Fibroblast of mammary gland (primary cell): ENCODE measurements around the gene PPRC1.

ENCODE experiments used
- DNase-seq: peaks from one replicate; pipeline ENCODE4 v3.0.0-alpha.2; 2010; ENCODE audit warnings: low read depth
- H3K4me3 ChIP-seq: 2 replicates; pipeline ENCODE4 v1.5.1; 2011; ENCODE audit warnings: low read depth, mild to moderate bottlenecking, low read length, moderate library complexity; ENCODE audit not compliant: control insufficient read depth
- TF ChIP-seq, protein P1 (sequence below): conservative IDR thresholded peaks from 2 replicates; pipeline ENCODE4 v1.5.1; 2011; ENCODE audit warnings: low read depth, low read length, inconsistent platforms; ENCODE audit not compliant: control insufficient read depth, insufficient read depth

Gene PPRC1

DNA sequence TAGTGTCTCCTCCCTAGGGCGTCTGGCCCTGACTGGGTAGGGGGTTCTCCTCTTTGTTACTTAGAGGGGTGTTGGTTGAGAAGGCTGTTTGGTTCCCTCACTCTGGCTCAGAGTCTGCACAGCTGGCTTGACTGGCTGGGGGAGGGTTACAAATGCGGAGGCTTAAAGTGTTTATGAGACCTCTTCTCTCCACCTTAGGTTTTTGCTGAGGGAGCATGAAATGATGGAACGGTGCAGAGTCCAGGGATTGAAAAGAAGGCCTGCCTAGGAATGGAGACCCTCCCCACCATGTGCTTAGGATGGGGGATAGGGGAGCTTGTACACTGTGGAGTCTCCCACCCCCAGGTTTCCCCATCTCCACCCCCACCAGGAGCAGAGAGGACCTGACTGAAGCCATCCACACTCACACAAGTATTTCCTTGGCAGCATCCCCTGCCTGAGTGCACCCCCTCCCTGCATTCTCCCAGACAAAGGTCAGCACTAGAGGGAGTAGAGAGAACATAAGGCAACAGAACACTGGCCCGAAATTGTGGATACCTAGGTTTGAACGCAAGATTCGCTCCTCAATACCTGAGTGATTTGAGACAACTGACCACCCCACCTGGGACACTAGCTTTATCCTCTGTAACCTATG, 11.0 kb upstream of the PPRC1 start:
- H3K4me3 ChIP-seq = no peak overlapping the region
- peak; percentile 25 for DNase-seq
- TF ChIP-seq, protein P1, sequence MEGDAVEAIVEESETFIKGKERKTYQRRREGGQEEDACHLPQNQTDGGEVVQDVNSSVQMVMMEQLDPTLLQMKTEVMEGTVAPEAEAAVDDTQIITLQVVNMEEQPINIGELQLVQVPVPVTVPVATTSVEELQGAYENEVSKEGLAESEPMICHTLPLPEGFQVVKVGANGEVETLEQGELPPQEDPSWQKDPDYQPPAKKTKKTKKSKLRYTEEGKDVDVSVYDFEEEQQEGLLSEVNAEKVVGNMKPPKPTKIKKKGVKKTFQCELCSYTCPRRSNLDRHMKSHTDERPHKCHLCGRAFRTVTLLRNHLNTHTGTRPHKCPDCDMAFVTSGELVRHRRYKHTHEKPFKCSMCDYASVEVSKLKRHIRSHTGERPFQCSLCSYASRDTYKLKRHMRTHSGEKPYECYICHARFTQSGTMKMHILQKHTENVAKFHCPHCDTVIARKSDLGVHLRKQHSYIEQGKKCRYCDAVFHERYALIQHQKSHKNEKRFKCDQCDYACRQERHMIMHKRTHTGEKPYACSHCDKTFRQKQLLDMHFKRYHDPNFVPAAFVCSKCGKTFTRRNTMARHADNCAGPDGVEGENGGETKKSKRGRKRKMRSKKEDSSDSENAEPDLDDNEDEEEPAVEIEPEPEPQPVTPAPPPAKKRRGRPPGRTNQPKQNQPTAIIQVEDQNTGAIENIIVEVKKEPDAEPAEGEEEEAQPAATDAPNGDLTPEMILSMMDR = peak; percentile 22

DNA sequence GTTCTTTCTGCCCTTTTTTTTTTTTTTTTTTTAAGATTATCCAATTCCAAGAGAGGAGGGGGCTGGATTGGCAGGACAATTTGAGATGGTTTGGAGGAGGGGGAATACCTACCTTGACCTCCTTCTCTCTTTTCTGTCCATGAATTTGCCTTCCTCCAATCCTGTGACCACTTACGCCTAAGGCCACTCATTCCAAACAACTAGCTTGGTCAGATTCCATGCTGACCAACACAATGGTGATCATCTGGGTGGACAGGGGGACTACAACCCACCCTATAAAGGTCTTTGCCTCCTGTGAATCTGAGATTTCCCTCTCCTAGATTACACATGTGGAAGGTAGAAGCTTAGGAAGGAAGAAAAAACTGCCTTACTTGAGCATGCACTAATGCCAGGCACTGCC, 10.4 kb upstream of the PPRC1 start:
- TF ChIP-seq, protein P1 = no peak
- no peak overlapping the region for H3K4me3 ChIP-seq
- no peak for DNase-seq

DNA sequence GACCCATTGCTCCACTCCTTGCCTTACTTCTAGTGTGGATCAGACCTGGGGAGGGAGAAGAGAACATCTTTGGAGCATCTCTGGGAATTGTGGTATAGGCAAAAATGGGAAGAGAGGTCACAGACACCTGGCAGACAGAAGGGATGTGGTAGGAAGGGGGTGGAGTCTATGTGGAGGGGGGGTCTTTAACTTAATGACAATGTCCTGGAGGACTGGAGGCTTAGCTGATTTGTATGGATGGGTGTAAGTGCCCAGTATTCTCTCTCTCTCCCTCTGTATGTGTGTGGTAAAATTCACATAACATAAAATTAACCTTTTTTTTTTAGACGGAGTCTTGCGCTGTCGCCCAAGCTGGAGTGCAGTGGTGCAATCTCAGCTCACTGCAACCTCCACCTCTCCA, 9.6 kb upstream of the PPRC1 start:
- TF ChIP-seq, protein P1 = no peak
- DNase-seq = no peak
- no peak overlapping the region for H3K4me3 ChIP-seq

DNA sequence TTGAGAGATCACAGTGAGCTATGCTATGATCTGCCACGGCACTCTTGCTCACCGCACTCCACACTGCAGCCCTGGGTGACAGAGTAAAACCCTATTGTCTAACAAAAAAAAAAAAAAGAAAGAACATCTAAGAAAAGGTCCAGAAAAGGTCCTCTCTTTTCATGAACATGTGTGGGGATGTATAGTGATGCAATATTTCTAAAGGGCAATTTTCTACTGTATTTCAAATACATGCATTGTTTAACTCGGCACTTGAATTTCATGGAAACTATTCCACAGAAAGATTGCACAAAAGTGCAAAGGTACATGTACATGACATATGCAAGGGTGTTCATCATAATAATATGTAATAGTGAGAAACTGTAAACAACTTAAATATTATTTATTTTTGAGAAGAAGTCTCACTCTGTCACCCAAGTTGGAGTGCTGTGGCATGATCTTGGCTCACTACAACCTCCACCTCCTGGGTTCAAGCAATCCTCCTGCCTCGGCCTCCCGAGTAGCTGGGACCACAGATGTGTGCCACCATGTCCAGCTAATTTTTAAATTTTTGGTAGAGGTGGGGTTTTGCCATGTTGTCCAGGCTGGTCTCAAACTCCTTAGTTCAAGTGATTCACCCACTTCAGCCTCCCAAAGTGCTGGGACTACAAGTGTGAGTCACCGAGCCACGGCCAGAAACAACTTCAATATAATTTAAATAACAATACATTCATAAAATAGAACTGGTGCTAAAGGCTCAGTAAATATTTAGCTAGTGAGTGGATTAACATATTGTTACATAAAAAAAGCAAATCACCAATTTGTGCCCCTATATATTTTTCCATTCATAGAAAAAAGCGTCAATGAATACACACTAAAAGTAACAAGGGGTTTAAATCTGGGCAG, 1.3 kb upstream of the PPRC1 start:
- TF ChIP-seq, protein P1 = no peak
- no peak overlapping the region for H3K4me3 ChIP-seq
- peak; percentile 64 for DNase-seq

DNA sequence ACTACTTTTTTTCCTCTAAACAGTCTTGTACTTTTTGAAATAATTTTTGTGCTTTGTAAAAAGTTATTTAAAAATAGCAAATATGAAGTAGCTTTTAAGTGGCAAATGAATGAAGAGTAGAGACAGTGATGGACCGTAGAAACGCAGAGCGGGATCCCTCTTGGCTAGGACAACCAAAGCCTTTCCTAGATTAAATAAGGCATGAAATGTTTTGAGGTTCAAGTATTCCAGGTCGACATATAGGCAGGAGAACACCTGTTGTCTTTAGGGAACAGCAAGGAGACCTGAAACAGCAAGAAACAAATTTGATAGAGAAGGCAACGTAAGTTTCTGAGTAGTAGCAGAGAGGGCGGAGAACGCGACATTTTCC, 662 bp upstream of the PPRC1 start:
- H3K4me3 ChIP-seq = peak overlapping the region; percentile 97
- no peak for DNase-seq
- TF ChIP-seq, protein P1 = no peak

DNA sequence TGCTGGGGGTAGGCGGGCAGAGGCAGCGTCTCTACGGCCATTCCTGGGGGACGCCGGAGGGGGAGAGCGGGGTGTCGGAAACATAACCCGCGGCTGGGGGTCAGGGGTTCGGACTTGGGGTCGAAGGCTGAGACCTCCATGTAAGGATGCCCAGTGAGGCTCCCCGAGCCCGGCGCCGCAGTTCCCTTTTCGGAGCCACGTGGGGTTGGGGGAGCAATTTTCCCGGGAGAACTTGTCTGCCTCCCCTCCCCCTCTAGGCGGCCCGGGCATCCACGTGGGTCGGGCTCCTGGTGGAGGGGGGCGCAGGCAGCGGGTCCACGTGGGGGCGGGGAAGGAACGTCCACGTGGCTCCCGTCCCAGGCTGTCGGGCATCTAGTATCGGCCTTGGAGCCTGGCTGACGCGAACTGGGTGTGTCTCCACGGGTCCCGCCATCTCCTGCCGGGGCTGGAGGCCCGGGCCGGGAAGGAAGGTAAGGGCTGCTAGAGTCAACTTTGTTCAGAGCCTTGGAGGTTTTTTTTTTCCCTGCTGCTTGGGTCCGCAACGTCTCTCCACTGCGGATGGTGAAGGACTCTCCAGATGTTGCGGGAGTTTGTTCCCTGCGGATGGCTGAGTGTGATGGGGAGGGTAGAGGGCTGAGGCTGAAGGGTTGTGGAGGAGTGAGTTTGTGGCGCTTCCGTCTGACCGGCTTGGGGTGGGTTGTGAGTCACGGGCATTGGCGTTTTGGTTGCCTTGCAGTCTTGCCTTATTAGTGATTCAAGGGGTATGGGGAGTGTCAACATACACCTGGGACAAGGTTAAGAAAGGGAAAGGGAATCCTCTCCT, 744 bp downstream of the PPRC1 start:
- DNase-seq = peak; percentile 74
- H3K4me3 ChIP-seq = peak overlapping the region; percentile 97
- TF ChIP-seq, protein P1 = no peak
